Activated effector memory CD4-positive, alpha-beta T cell treated with anti-CD3 and anti-CD28 coated beads, Interleukin-2, amount 50 U/mL, for 16 hours (primary cell): Measurements from ENCODE around the gene USP17L24.
"Not testable (repeated sequence)": the region's sequence is repeated elsewhere in the genome, so short reads cannot be mapped to it uniquely, and the experiment has no call there.

ENCODE experiments used
- DNase-seq: peaks from one replicate; pipeline ENCODE4 v3.0.0-alpha.2; 2020

The USP17L24 gene, protein sequence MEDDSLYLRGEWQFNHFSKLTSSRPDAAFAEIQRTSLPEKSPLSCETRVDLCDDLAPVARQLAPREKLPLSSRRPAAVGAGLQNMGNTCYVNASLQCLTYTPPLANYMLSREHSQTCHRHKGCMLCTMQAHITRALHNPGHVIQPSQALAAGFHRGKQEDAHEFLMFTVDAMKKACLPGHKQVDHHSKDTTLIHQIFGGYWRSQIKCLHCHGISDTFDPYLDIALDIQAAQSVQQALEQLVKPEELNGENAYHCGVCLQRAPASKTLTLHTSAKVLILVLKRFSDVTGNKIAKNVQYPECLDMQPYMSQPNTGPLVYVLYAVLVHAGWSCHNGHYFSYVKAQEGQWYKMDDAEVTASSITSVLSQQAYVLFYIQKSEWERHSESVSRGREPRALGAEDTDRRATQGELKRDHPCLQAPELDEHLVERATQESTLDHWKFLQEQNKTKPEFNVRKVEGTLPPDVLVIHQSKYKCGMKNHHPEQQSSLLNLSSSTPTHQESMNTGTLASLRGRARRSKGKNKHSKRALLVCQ

GRCh38 chr4:9324865-9325264 is at the start of gene USP17L24:
Gene USP17L24 (plus strand): TSS chr4:9325165. CDS start chr4:9325165, 0 bp downstream.
- DNase-seq = not testable (repeated sequence)

GRCh38 chr4:9324191-9324590 is 774 bp upstream of the USP17L24 start:
- not testable (repeated sequence) for DNase-seq

DNA sequence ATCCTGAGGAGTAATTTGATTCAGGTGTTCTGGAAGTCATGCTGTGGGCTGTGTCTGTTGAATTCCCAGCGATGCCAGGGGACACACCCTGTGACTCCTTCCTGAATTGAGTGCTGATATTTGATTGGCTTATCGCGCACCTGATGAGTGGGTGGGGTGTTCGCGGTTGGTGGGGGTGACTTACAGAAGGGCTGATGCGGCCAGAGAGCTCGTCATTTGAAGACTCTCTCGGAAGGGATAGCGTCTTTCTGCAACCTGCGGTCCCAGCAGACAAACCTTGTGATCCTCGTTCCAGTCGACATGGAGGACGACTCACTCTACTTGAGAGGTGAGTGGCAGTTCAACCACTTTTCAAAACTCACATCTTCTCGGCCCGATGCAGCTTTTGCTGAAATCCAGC is 4.6 kb downstream of the USP17L24 start, which contains the start of gene USP17L25:
Gene USP17L25 (plus strand): TSS at position 301 of the 400 bp plus-strand sequence. CDS start 0 bp downstream, at position 301.
- not testable (repeated sequence) for DNase-seq

DNA sequence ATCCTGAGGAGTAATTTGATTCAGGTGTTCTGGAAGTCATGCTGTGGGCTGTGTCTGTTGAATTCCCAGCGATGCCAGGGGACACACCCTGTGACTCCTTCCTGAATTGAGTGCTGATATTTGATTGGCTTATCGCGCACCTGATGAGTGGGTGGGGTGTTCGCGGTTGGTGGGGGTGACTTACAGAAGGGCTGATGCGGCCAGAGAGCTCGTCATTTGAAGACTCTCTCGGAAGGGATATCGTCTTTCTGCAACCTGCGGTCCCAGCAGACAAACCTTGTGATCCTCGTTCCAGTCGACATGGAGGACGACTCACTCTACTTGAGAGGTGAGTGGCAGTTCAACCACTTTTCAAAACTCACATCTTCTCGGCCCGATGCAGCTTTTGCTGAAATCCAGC is 9.4 kb downstream of the USP17L24 start, which contains the start of gene USP17L26:
Gene USP17L26 (plus strand): TSS at position 301 of the 400 bp plus-strand sequence. CDS start 0 bp downstream, at position 301.
- DNase-seq = not testable (repeated sequence)

GRCh38 chr4:9339103-9339502 is 14.1 kb downstream of the USP17L24 start, which contains the start of gene USP17L5:
Gene USP17L5 (plus strand): TSS chr4:9339403. CDS start chr4:9339403, 0 bp downstream.
- DNase-seq = not testable (repeated sequence)

DNA sequence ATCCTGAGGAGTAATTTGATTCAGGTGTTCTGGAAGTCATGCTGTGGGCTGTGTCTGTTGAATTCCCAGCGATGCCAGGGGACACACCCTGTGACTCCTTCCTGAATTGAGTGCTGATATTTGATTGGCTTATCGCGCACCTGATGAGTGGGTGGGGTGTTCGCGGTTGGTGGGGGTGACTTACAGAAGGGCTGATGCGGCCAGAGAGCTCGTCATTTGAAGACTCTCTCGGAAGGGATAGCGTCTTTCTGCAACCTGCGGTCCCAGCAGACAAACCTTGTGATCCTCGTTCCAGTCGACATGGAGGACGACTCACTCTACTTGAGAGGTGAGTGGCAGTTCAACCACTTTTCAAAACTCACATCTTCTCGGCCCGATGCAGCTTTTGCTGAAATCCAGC is 18.9 kb downstream of the USP17L24 start, which contains the start of gene USP17L27:
Gene USP17L27 (plus strand): TSS at position 301 of the 400 bp plus-strand sequence. CDS start 0 bp downstream, at position 301.
- DNase-seq = not testable (repeated sequence)

GRCh38 chr4:9348593-9348992 is 23.6 kb downstream of the USP17L24 start, which contains the start of gene USP17L28:
Gene USP17L28 (plus strand): TSS chr4:9348893. CDS start chr4:9348893, 0 bp downstream.
- not testable (repeated sequence) for DNase-seq

GRCh38 chr4:9350866-9351265 is 25.9 kb downstream of the USP17L24 start:
- not testable (repeated sequence) for DNase-seq

GRCh38 chr4:9353338-9353737 is 28.4 kb downstream of the USP17L24 start, which contains the start of gene USP17L29:
Gene USP17L29 (plus strand): TSS chr4:9353638. CDS start chr4:9353638, 0 bp downstream.
- DNase-seq = not testable (repeated sequence)

DNA sequence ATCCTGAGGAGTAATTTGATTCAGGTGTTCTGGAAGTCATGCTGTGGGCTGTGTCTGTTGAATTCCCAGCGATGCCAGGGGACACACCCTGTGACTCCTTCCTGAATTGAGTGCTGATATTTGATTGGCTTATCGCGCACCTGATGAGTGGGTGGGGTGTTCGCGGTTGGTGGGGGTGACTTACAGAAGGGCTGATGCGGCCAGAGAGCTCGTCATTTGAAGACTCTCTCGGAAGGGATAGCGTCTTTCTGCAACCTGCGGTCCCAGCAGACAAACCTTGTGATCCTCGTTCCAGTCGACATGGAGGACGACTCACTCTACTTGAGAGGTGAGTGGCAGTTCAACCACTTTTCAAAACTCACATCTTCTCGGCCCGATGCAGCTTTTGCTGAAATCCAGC is 37.9 kb downstream of the USP17L24 start, which contains the start of gene USP17L30:
Gene USP17L30 (plus strand): TSS at position 301 of the 400 bp plus-strand sequence. CDS start 0 bp downstream, at position 301.
- DNase-seq = not testable (repeated sequence)
